ENCODE results near the gene CDC42EP4. TPM values are rescaled to one million over a fixed set of nuclear protein-coding genes. Genes with fewer than 3 reads are reported as not detected.

Gene CDC42EP4
- 10 to 100 TPM; 45.1 to 63.9 (median 52.9) TPM for total RNA-seq

DNA sequence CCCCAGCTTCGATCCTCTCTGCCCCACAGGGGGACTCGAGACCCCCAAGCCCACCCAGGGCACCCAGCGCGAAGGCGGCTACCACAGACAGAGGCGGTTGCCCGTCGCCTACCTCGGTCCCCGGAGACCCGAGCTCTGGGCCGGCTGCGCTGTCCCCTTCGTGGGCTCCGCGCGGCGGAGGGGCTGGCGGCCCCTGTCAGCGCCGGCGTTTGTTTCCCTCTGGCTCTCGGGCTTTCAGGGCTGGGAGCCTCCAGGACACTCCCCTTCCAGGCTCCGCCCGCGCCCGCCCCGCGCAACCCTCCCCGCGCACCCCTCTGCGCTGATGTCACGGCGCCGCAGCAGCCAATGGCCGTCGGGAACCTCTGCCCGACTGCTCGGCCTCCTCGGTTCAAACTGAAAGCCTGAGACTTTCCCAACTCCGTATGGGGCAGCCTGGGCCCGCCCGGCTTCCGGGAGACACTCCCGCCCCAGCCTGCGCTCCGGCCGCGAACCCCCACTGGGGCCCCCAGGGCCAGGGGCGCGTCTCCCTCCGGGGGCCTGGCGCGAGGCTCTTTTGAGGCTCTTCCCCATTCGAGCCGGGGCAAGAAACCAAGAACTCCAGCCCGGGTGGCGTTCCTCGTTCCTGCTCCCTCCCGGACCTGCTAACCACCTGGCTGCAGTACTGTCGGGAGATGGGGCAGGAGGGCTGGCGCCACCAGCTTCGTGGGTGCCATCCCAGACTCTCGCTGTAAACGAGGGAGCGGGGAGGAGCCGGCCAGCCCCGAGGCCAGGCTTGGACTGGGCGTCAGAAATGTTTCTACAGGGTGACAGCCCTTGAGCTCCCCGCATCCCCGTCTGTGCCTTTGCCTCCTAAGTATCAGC, at the start of gene CDC42EP4:
TSS of gene CDC42EP4 (minus strand) at position 221 of the 861 bp plus-strand sequence. CDS start 25,501 bp downstream, outside the sequence.
- no peaks in the 10 kb centered on the region for H3K27me3 ChIP-seq
- TF ChIP-seq, protein P1, sequence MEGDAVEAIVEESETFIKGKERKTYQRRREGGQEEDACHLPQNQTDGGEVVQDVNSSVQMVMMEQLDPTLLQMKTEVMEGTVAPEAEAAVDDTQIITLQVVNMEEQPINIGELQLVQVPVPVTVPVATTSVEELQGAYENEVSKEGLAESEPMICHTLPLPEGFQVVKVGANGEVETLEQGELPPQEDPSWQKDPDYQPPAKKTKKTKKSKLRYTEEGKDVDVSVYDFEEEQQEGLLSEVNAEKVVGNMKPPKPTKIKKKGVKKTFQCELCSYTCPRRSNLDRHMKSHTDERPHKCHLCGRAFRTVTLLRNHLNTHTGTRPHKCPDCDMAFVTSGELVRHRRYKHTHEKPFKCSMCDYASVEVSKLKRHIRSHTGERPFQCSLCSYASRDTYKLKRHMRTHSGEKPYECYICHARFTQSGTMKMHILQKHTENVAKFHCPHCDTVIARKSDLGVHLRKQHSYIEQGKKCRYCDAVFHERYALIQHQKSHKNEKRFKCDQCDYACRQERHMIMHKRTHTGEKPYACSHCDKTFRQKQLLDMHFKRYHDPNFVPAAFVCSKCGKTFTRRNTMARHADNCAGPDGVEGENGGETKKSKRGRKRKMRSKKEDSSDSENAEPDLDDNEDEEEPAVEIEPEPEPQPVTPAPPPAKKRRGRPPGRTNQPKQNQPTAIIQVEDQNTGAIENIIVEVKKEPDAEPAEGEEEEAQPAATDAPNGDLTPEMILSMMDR (IDR thresholded peaks at IDR 0.05), result peak in 3 of 6 experiments; percentile 1 to 14 (median 2)
- TF ChIP-seq POLR2A (IDR thresholded peaks at IDR 0.05), result peak; percentile 23 to 99 (median 98)
- WGBS, 2 donors, result 4% methylated on average over 11 of the region's 71 CpGs; no CpG with 5 or more reads in 1 of the 2 donors
- H3K4me3 ChIP-seq, result peak within 1 kb of the TSS; percentile 80 to 100 (median 99)
- H3K27ac ChIP-seq, result peak within 1 kb of the TSS; percentile 96 to 100 (median 100)
- H3K9me3 ChIP-seq, result no peaks in the 10 kb centered on the region
- intact Hi-C loops (cut with DNase I), result no loop called here
- no peaks in the 10 kb centered on the region for H3K36me3 ChIP-seq
- H3K4me1 ChIP-seq, result peaks cover 26 to 80% (median 51%) of the 10 kb centered on the region in 3 donors
- DNase-seq, result no peak

- WGBS, 2 donors, result 79% methylated on average over 16 to 26 of the region's 29 CpGs
- no peak for DNase-seq
- Histone ChIP-seq H3K9me3 (no peaks in the 10 kb centered on the region), H3K27me3 (peaks cover 0 to 30% (median 0%) of the 10 kb centered on the region in 4 donors), H3K4me3 (no peak overlapping the region), H3K36me3 (no peaks in the 10 kb centered on the region), H3K4me1 (peaks cover 14 to 58% (median 15%) of the 10 kb centered on the region in 3 donors), H3K27ac (no peak overlapping the region)
- TF ChIP-seq POLR2A (IDR thresholded peaks at IDR 0.05), result no peak
- TF ChIP-seq, protein P1 (IDR thresholded peaks at IDR 0.05), result no peak
- intact Hi-C loops (cut with DNase I), result no loop called here
Measured at GRCh38 chr17:73360961-73361761, 49.4 kb upstream of the CDC42EP4 start.

GRCh38 chr17:73359987-73360410, 48.2 kb upstream of the CDC42EP4 start:
- Histone ChIP-seq H3K27me3 (peaks cover 0 to 22% (median 0%) of the 10 kb centered on the region in 4 donors), H3K36me3 (no peaks in the 10 kb centered on the region), H3K9me3 (no peaks in the 10 kb centered on the region), H3K27ac (peak overlapping the region in 2 of 4 donors; percentile 2 to 11), H3K4me3 (no peak overlapping the region), H3K4me1 (peaks cover 12 to 58% (median 20%) of the 10 kb centered on the region in 3 donors)
- DNase-seq, result no peak
- intact Hi-C loops (cut with DNase I), result no loop called here
- TF ChIP-seq, protein P1 (IDR thresholded peaks at IDR 0.05), result peak in 3 of 6 experiments; percentile 2 to 29 (median 21)
- no peak for TF ChIP-seq POLR2A (IDR thresholded peaks at IDR 0.05)
- WGBS, 2 donors, result 29 to 51% methylated on average over 4 to 7 of the region's 7 CpGs

GRCh38 chr17:73359352-73359751, 47.6 kb upstream of the CDC42EP4 start:
- no peak for DNase-seq
- intact Hi-C loops (cut with DNase I), result no loop called here
- TF ChIP-seq, protein P1 (IDR thresholded peaks at IDR 0.05), result no peak
- no peak for TF ChIP-seq POLR2A (IDR thresholded peaks at IDR 0.05)

More at GRCh38 chr17:73359352-73359751, 47.6 kb upstream of the CDC42EP4 start:
- Histone ChIP-seq H3K27ac (no peak overlapping the region), H3K4me1 (peaks cover 12 to 63% (median 20%) of the 10 kb centered on the region in 3 donors), H3K27me3 (peaks cover 0 to 22% (median 0%) of the 10 kb centered on the region in 4 donors), H3K9me3 (no peaks in the 10 kb centered on the region), H3K4me3 (no peak overlapping the region), H3K36me3 (no peaks in the 10 kb centered on the region)
- WGBS, 2 donors, result 82 to 88% methylated on average over 5 to 6 of the region's 10 CpGs
